Testis (tissue), 3 donors: ENCODE results near the gene CATSPERD. TPM values are rescaled to one million over a fixed set of nuclear protein-coding genes. Genes with fewer than 3 reads are reported as not detected.

ENCODE experiments used
- DNase-seq: peaks from one replicate; pipeline ENCODE4 v3.0.0-alpha.2; 2019
- H3K27ac ChIP-seq, 2 donors: fragments of 200-600 bp; sonication (generic); one replicate each; pipeline ENCODE4 v1.5.1; 2019
- H3K27me3 ChIP-seq: fragments of 200-600 bp; sonication (generic); one replicate; pipeline ENCODE4 v1.5.1; 2019
- H3K36me3 ChIP-seq: fragments of 200-600 bp; sonication (generic); one replicate; pipeline ENCODE4 v1.5.1; 2017; ENCODE audit warnings: low read depth; ENCODE audit errors: missing control alignments
- H3K4me1 ChIP-seq: fragments of 200-600 bp; sonication (generic); one replicate; pipeline ENCODE4 v1.5.1; 2019
- H3K4me3 ChIP-seq, 2 donors: fragments of 200-600 bp; sonication (generic); one replicate each; pipeline ENCODE4 v1.5.1; 2017 to 2019
- H3K9me3 ChIP-seq: fragments of 200-600 bp; sonication (generic); one replicate; pipeline ENCODE4 v1.5.1; 2017
- POLR2A ChIP-seq: fragments of 450-650 bp; IDR thresholded peaks from one replicate; pipeline ENCODE4 v1.6.1; 2017; ENCODE audit warnings: antibody characterized with exemption, mild to moderate bottlenecking, moderate library complexity
- WGBS, 2 donors: methylation state at CpG; one replicate each; pipeline ENCODE4 v1.1.5; 2018; 5-methylcytosine and 5-hydroxymethylcytosine counted together
- intact Hi-C: fragments of 100-400 bp; cut with DNase I; formaldehyde crosslinking; loops from one replicate; pipeline ENCODE4 v1.15.1; 2023; ENCODE audit warnings: low total_unique reads
- polyA plus RNA-seq: library from polyadenylated mRNA; stranded (reverse); fragments of 350-450 nt; fragmentation: Illumina TruSeq; extraction: RNeasy Lipid Tissue Mini Kit (QIAGEN cat#74804); gene quantifications from one replicate; pipeline ENCODE4 v1.2.3, GENCODE V29; 2014; ENCODE audit warnings: low read depth, low replicate concordance; ENCODE audit not compliant: insufficient read depth
- total RNA-seq, 2 donors: library from RNA; depleted of rRNA; stranded (reverse); fragments of >200 nt; gene quantifications; one replicate each; pipeline ENCODE4 v1.2.3, GENCODE V29; 2016
- TF ChIP-seq, protein P1 (sequence below), 3 experiments: fragments of 450-650 bp in 2 of 3; fragments of 200-600 bp in 1 of 3; sonication (generic) in 1 of 3; IDR thresholded peaks; one replicate each; pipeline ENCODE4 v1.5.1; 2016 to 2019; ENCODE audit warnings: antibody characterized with exemption in 3 of 3, mild to moderate bottlenecking in 2 of 3, moderate library complexity in 1 of 3

Gene CATSPERD
- total and polyA plus RNA-seq, 3 donors from 2014 or later = 6.1 to 31.3 (median 9.3) TPM

DNA sequence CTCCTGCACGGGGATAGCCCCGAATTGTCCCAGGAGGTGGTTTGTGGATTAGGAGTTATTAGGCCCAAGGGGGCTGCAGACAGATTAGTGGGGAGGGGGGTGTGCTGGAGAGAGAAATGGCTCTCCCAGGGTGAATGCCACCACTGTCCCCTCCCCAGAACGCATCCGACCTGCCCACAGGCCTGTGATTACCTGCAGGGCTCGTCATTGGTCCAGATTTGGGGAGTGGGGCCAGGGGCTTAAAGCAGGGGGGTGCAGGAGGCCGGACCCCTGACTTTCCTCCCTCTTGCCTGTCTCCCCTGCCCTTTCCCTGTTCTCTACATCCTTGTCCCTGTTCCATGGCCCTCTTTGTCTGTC is 85.7 kb downstream of the CATSPERD start:
- intact Hi-C loops = no loop called here
- Histone ChIP-seq H3K27me3 (no peaks in the 10 kb centered on the region), H3K4me1 (peaks cover 20% of the 10 kb centered on the region), H3K9me3 (no peaks in the 10 kb centered on the region), H3K27ac (no peak overlapping the region), H3K4me3 (no peak overlapping the region), H3K36me3 (no peaks in the 10 kb centered on the region)
- TF ChIP-seq, protein P1, sequence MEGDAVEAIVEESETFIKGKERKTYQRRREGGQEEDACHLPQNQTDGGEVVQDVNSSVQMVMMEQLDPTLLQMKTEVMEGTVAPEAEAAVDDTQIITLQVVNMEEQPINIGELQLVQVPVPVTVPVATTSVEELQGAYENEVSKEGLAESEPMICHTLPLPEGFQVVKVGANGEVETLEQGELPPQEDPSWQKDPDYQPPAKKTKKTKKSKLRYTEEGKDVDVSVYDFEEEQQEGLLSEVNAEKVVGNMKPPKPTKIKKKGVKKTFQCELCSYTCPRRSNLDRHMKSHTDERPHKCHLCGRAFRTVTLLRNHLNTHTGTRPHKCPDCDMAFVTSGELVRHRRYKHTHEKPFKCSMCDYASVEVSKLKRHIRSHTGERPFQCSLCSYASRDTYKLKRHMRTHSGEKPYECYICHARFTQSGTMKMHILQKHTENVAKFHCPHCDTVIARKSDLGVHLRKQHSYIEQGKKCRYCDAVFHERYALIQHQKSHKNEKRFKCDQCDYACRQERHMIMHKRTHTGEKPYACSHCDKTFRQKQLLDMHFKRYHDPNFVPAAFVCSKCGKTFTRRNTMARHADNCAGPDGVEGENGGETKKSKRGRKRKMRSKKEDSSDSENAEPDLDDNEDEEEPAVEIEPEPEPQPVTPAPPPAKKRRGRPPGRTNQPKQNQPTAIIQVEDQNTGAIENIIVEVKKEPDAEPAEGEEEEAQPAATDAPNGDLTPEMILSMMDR (IDR thresholded peaks at IDR 0.05) = no peak
- no peak for TF ChIP-seq POLR2A
- 24 to 28% methylated on average over 6 of the region's 6 CpGs for WGBS, 2 donors
- DNase-seq = no peak

DNA sequence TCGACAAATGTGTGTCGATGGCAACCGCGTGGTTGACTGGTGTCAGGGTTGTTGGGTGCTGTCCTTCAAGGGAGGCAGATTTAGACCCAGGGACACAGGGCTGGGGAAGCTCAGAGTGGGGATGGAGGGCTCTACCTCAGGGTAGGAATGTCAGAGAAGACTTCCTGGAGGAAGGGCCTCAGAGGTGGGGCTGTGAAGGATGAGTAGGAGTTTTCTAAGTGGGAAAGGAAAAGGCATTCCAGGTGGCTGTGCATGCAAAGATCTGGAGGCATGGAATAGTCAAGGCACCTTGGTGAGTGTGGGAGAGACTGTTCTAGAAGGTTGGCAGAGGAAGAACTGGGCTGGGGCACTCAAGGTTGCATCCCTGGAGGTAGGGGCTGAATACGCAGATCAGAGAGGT is 86.5 kb downstream of the CATSPERD start:
- H3K4me1 ChIP-seq = peaks cover 13% of the 10 kb centered on the region
- 83 to 91% methylated on average over 5 of the region's 5 CpGs for WGBS, 2 donors
- TF ChIP-seq, protein P1 (IDR thresholded peaks at IDR 0.05) = no peak
- no peak for TF ChIP-seq POLR2A
- no peaks in the 10 kb centered on the region for H3K9me3 ChIP-seq
- H3K36me3 ChIP-seq = no peaks in the 10 kb centered on the region
- H3K4me3 ChIP-seq = no peak overlapping the region
- no peak for DNase-seq
- no peaks in the 10 kb centered on the region for H3K27me3 ChIP-seq
- H3K27ac ChIP-seq = no peak overlapping the region
- intact Hi-C loops = no loop called here

DNA sequence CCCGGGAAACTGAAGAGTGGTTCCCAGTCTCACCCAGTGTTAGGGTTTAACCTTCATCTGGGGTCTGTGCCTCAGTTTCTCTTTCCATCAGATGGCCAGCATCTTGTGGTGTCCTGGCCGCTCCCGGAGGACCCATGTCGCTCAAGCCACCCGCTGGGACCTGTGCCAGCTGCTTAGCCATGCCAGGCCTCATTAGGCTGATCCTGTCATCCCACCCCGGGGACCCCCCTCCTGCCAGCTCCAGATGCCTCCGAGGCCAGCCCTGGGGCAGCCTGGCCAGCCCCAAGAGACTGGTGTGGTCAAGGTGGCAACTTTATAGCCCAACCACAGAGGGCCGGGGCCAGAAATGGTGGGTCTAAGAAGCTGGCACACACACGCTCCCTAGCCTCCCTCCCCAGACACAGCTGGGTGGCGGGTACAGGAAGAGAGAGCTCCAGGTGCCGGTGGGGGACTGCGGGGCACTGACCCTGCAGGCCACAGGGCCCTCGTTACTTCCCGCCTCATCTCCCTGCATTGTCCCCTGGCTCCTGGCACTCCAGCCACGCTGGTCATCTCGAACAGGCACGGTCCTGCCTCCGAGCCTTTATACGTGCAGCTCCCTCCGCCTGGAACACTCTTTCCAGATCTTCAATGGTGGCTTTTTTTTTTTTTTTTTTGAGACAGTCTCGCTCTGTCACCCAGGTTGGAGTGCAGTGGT is 87.8 kb downstream of the CATSPERD start:
- DNase-seq = no peak
- peaks cover 6% of the 10 kb centered on the region for H3K4me1 ChIP-seq
- H3K27me3 ChIP-seq = no peaks in the 10 kb centered on the region
- 83% methylated on average over 16 to 21 of the region's 21 CpGs for WGBS, 2 donors
- H3K9me3 ChIP-seq = no peaks in the 10 kb centered on the region
- H3K27ac ChIP-seq = no peak overlapping the region
- intact Hi-C loops = no loop called here
- TF ChIP-seq POLR2A = no peak
- TF ChIP-seq, protein P1 (IDR thresholded peaks at IDR 0.05) = no peak
- H3K36me3 ChIP-seq = no peaks in the 10 kb centered on the region
- H3K4me3 ChIP-seq = no peak overlapping the region

DNA sequence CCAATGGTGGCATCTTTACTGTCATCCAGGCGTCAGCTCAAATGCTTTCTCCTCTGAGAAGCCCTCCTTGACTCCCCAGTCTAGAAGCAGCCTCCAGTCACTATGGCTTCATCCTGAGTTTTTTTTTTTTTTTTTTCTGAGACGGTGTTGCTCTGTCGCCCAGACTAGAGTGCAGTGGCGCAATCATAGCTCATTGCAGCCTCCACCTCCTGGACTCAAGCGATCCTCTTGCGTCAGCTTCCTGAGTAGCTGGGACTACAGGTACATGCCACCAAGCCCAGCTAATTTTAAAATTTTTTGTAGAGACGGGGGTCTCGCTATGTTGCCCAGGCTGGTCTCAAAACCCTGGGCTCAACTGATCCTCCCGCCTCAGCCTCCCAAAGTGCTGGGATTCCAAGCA is 88.6 kb downstream of the CATSPERD start:
- 86 to 96% methylated on average over 9 of the region's 9 CpGs for WGBS, 2 donors
- Histone ChIP-seq H3K36me3 (no peaks in the 10 kb centered on the region), H3K27ac (no peak overlapping the region), H3K27me3 (no peaks in the 10 kb centered on the region), H3K4me3 (no peak overlapping the region), H3K9me3 (no peaks in the 10 kb centered on the region), H3K4me1 (no peaks in the 10 kb centered on the region)
- TF ChIP-seq POLR2A = no peak
- TF ChIP-seq, protein P1 (IDR thresholded peaks at IDR 0.05) = no peak
- intact Hi-C loops = no loop called here
- DNase-seq = no peak

DNA sequence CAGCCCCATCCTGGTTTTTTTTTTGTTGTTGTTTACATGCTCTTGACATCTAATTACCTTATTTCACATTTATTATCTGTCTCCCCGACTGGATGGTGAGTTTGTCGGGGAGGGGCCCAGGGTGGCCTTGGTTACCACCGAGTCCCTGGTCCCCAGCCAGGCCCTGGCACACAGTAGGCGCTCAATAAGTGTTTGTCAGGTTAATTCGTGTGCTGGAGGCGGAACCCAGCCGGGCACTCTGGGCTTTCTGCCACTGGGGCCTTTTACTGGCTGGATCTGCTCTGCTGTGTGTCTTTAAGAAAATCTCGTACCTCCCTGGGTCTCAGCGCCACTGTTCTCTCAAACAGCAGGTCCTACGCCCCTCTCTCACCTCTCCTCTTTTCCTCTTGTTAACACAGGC is 89.0 kb downstream of the CATSPERD start:
- 76 to 80% methylated on average over 10 of the region's 10 CpGs for WGBS, 2 donors
- intact Hi-C loops = no loop called here
- H3K27ac ChIP-seq = no peak overlapping the region

More for the DNA sequence above, 89.0 kb downstream of the CATSPERD start:
- Histone ChIP-seq H3K4me1 (no peaks in the 10 kb centered on the region), H3K9me3 (no peaks in the 10 kb centered on the region), H3K4me3 (no peak overlapping the region), H3K27me3 (no peaks in the 10 kb centered on the region), H3K36me3 (no peaks in the 10 kb centered on the region)
- no peak for DNase-seq
- no peak for TF ChIP-seq POLR2A
